HepG2 (cell line): ENCODE measurements around the gene GALNTL6. TPM values are rescaled to one million over a fixed set of nuclear protein-coding genes. Genes with fewer than 3 reads are reported as not detected.
A peak's percentile ranks its signal among the peaks of the same experiment; 100 is the strongest.

Source experiments
- ATAC-seq: fragments of 200-7000 bp; cut with Tn5 transposase; 3 replicates; pipeline ENCODE4 v1.9.1; 2020; ENCODE audit warnings: mild to moderate bottlenecking, moderate library complexity
- BruUV-seq: library from RNA; stranded (reverse); fragments of 400-500 nt; replicated peaks from 2 replicates; lab custom pipeline; 2021; lab: Mats Ljungman, UMichigan
- CTCF ChIA-PET: fragments of 300-600 bp; formaldehyde crosslinking; extraction: SDS; loops from one replicate; lab custom pipeline; 2021; ENCODE audit warnings: low total read pairs, inconsistent platforms, low intra/inter-chr PET ratio; lab: Yijun Ruan, JAX
- POLR2A ChIA-PET: fragments of 350-600 bp; sonication (Branson Sonifier 250); formaldehyde crosslinking; loops from one replicate; lab custom pipeline; 2020; ENCODE audit warnings: antibody characterized with exemption, inconsistent platforms; lab: Yijun Ruan, JAX
- DNase-seq: peaks from one replicate; pipeline ENCODE4 v3.0.0-alpha.2; 2015; ENCODE audit warnings: low spot score
- FAIRE-seq: peaks from 3 replicates; lab custom pipeline; 2011; peaks lifted over from hg19 to GRCh38; lab: Jason Lieb, UNC
- H2AFZ ChIP-seq: one replicate; pipeline ENCODE4 v1.6.1; 2011; ENCODE audit warnings: low read length, inconsistent platforms
- H3K27ac ChIP-seq: fragments of 300-600 bp; 3 replicates; pipeline ENCODE4 v1.8.0; 2011; ENCODE audit warnings: mixed run types, mild to moderate bottlenecking, mixed read lengths, low read length, inconsistent platforms; ENCODE audit not compliant: insufficient read depth; ENCODE audit errors: extremely low read length
- H3K27me3 ChIP-seq, 2 experiments: fragments of 200-600 bp in 1 of 2; 2 replicates in 1 of 2; 3 replicates in 1 of 2; pipeline versions ENCODE4 v1.6.0 to v1.8.0; 2011; ENCODE audit warnings: low read length in 2 of 2, mild to moderate bottlenecking in 2 of 2, moderate library complexity in 2 of 2, inconsistent platforms in 1 of 2; ENCODE audit not compliant: insufficient read depth in 2 of 2, control insufficient read depth in 1 of 2
- H3K36me3 ChIP-seq, 2 experiments: fragments of 200-600 bp in 1 of 2; replicated peaks in 1 of 2; 2 replicates in 1 of 2; 3 replicates in 1 of 2; pipeline versions ENCODE4 v1.5.1 to v1.8.0; 2011; ENCODE audit warnings: low read length in 2 of 2, inconsistent platforms in 1 of 2; ENCODE audit not compliant: insufficient read depth in 2 of 2, control insufficient read depth in 1 of 2
- H3K4me1 ChIP-seq: 2 replicates; pipeline ENCODE4 v1.5.1; 2012; ENCODE audit warnings: low read length, inconsistent platforms; ENCODE audit not compliant: insufficient read depth
- H3K4me2 ChIP-seq: 2 replicates; pipeline ENCODE4 v1.6.0; 2011; ENCODE audit warnings: low read depth, low read length, inconsistent platforms
- H3K4me3 ChIP-seq, 3 experiments: fragments of 200-600 bp in 1 of 3; sonication (generic), shearing (Covaris generic) in 1 of 3; replicated peaks in 1 of 3; 2 replicates each; pipeline ENCODE4 v1.5.1; 2011 to 2016; ENCODE audit warnings: low read length in 3 of 3, inconsistent platforms in 2 of 3, low read depth in 2 of 3, mild to moderate bottlenecking in 2 of 3, control low read depth in 1 of 3, mixed read lengths in 1 of 3; ENCODE audit not compliant: insufficient read depth in 1 of 3
- H3K79me2 ChIP-seq: one replicate; pipeline ENCODE4 v1.6.1; 2011; ENCODE audit warnings: low read length, inconsistent platforms; ENCODE audit not compliant: insufficient read depth
- H3K9ac ChIP-seq: 2 replicates; pipeline ENCODE4 v1.6.0; 2011; ENCODE audit warnings: mild to moderate bottlenecking, low read depth, low read length, inconsistent platforms; ENCODE audit not compliant: insufficient read depth
- H3K9me3 ChIP-seq: 2 replicates; pipeline ENCODE4 v1.5.1; 2012; ENCODE audit warnings: mild to moderate bottlenecking, low read length
- H4K20me1 ChIP-seq: 2 replicates; pipeline ENCODE4 v1.6.0; 2011; ENCODE audit warnings: inconsistent platforms, mild to moderate bottlenecking, low read length, moderate library complexity; ENCODE audit not compliant: insufficient read depth
- RBM39 ChIP-seq: fragments of 200-400 bp; formaldehyde crosslinking; IDR thresholded peaks from one replicate; pipeline ENCODE4 v1.6.1; 2018; ENCODE audit warnings: antibody characterized with exemption, mild to moderate bottlenecking, low read depth, low read length; ENCODE audit not compliant: poor library complexity, severe bottlenecking
- SALL2 ChIP-seq: sonication (generic); formaldehyde crosslinking; IDR thresholded peaks from 2 replicates; pipeline ENCODE4 v1.8.1; 2023; ENCODE audit warnings: mild to moderate bottlenecking, missing genetic modification reagents, inconsistent platforms
- SPEN ChIP-seq: sonication (generic); formaldehyde crosslinking; IDR thresholded peaks from 2 replicates; pipeline ENCODE4 v1.5.1; 2020; ENCODE audit warnings: low read depth, mild to moderate bottlenecking, missing genetic modification reagents
- whole genome bisulfite sequencing: methylation state at CpG from one replicate; pipeline ENCODE4 v1.1.6; 2017; ENCODE audit warnings: low lambda C conversion rate; 5-methylcytosine and 5-hydroxymethylcytosine counted together
- in situ Hi-C: cut with HindIII; loops from 2 replicates; pipeline ENCODE4 v1.10.0; 2017; ENCODE audit warnings: low pct_unique_long_range_greater_than_20kb; ENCODE audit not compliant: extremely low pct_ligation_motif_present
- intact Hi-C: fragments of 100-400 bp; cut with micrococcal nuclease; formaldehyde crosslinking; loops from one replicate; pipeline ENCODE4 v1.10.0; 2022; ENCODE audit not compliant: unreplicated experiment
- polyA plus RNA-seq, 8 experiments: library from polyadenylated mRNA; depleted of rRNA in 3 of 8; stranded (reverse) in 7 of 8; unstranded in 1 of 8; fragments of >200 nt; fragmentation: Illumina TruSeq in 4 of 8; extraction: Trizol in 4 of 8; gene quantifications; 2 replicates each; pipeline versions ENCODE4 v1.2.1 to v1.2.3, GENCODE V29; 2011 to 2016; ENCODE audit warnings: low read depth in 4 of 8, missing spikeins in 1 of 8, mixed read lengths in 1 of 8; ENCODE audit not compliant: insufficient read depth in 1 of 8
- total RNA-seq, 5 experiments: library from RNA; depleted of rRNA; stranded (reverse); fragments of >200 nt; fragmentation: Illumina TruSeq; extraction: Trizol; gene quantifications; 2 replicates each; pipeline ENCODE4 v1.2.3, GENCODE V29; 2016; ENCODE audit warnings: low read depth in 1 of 5
- TF ChIP-seq, protein P1 (sequence below): sonication (generic); formaldehyde crosslinking; IDR thresholded peaks from 2 replicates; pipeline ENCODE4 v1.5.0; 2020; ENCODE audit warnings: mild to moderate bottlenecking, missing genetic modification reagents
- TF ChIP-seq, protein P2 (sequence below): sonication (generic); formaldehyde crosslinking; IDR thresholded peaks from 2 replicates; pipeline ENCODE4 v1.8.0; 2022; ENCODE audit warnings: missing genetic modification reagents, mild to moderate bottlenecking, inconsistent platforms, borderline replicate concordance

GALNTL6 gene
- total and polyA plus RNA-seq, 2 of the 13 experiments (the other 11 are each of a cell fraction or from before 2014, with no cell fraction given): not detected

DNA sequence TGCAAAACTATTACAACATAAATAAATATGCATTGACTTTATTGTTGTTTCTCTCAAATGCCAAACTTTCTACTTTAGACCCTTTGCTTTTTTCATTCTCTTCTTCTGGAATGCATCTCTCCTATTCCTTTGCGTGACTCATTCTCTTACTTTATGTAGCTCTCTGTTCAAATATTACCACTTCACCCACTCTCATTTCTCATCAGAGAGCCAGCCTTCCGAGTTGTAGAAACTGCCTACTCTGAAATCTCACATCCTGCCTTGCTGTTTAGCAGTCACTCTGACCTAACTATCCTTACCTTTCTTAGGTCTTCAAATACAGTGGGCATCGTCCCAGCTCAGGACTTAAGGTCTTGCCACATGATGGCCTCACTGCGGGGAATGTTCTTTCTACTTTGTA lies 143.5 kb downstream of the GALNTL6 start:
- WGBS: 23% methylated on average over 4 of the region's 4 CpGs
- H3K79me2 ChIP-seq: no peaks in the 10 kb centered on the region
- ChIA-PET CTCF (no interaction called here), POLR2A (no interaction called here)
- H3K9me3 ChIP-seq: no peaks in the 10 kb centered on the region
- ATAC-seq (no peak; the same call in 2 of the 3 replicates), FAIRE-seq (no peak), DNase-seq (peak; percentile 3)
- H3K4me2 ChIP-seq: no peak overlapping the region
- H3K36me3 ChIP-seq: no peaks in the 10 kb centered on the region
- no peaks in the 10 kb centered on the region for H3K4me1 ChIP-seq
- no peak overlapping the region for H3K4me3 ChIP-seq
- no peak overlapping the region for H2AFZ ChIP-seq
- no peaks in the 10 kb centered on the region for H4K20me1 ChIP-seq
- intact Hi-C loops (no loop called here), in situ Hi-C loops (no loop called here)
- TF ChIP-seq SALL2 (CRISPR knock-in tag) (no peak), RBM39 (no peak), SPEN (CRISPR knock-in tag) (no peak)
- TF ChIP-seq, protein P1, sequence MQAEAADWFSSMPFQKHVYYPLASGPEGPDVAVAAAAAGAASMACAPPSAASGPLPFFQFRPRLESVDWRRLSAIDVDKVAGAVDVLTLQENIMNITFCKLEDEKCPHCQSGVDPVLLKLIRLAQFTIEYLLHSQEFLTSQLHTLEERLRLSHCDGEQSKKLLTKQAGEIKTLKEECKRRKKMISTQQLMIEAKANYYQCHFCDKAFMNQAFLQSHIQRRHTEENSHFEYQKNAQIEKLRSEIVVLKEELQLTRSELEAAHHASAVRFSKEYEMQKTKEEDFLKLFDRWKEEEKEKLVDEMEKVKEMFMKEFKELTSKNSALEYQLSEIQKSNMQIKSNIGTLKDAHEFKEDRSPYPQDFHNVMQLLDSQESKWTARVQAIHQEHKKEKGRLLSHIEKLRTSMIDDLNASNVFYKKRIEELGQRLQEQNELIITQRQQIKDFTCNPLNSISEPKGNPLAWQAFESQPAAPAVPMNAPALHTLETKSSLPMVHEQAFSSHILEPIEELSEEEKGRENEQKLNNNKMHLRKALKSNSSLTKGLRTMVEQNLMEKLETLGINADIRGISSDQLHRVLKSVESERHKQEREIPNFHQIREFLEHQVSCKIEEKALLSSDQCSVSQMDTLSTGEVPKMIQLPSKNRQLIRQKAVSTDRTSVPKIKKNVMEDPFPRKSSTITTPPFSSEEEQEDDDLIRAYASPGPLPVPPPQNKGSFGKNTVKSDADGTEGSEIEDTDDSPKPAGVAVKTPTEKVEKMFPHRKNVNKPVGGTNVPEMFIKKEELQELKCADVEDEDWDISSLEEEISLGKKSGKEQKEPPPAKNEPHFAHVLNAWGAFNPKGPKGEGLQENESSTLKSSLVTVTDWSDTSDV: no peak
- TF ChIP-seq, protein P2, sequence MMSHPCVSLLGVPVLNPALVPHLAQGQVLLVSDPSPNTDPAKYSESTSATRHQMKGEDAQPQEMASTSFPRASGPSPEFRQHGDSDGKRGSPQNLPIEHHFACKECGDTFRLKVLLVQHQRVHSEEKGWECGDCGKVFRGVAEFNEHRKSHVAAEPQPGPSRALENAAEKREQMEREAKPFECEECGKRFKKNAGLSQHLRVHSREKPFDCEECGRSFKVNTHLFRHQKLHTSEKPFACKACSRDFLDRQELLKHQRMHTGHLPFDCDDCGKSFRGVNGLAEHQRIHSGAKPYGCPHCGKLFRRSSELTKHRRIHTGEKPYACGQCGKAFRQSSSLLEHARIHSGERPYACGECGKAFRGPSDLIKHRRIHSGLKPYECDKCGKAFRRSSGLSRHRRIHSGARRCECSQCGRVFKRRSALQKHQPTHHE: no peak
- no peak overlapping the region for H3K27ac ChIP-seq
- no TSS peak for BruUV-seq
- H3K27me3 ChIP-seq: no peaks in the 10 kb centered on the region
- H3K9ac ChIP-seq: no peak overlapping the region
